PFSK-1 (cell line): ENCODE measurements around the gene VPS13D.

Experiments
- FOXP2 ChIP-seq: optimal IDR thresholded peaks from 2 replicates; pipeline ENCODE3; 2011; ENCODE audit warnings: borderline replicate concordance, control low read depth, inconsistent platforms; ENCODE audit not compliant: insufficient read depth; ENCODE audit errors: extremely low read length, extremely low read depth
- POLR2AphosphoS5 ChIP-seq: IDR thresholded peaks from 2 replicates; pipeline ENCODE4 v1.6.1; 2012; ENCODE audit warnings: low read depth, mild to moderate bottlenecking, control low read depth, low read length, moderate library complexity
- REST ChIP-seq, 2 experiments: IDR thresholded peaks; 2 replicates each; pipeline versions ENCODE4 v1.6.1 to v1.8.0; 2011 to 2012; ENCODE audit warnings: low read depth in 2 of 2, low read length in 2 of 2, control low read depth in 1 of 2, inconsistent platforms in 1 of 2, mild to moderate bottlenecking in 1 of 2, moderate library complexity in 1 of 2; ENCODE audit not compliant: insufficient read depth in 1 of 2
- SIN3A ChIP-seq: IDR thresholded peaks from 2 replicates; pipeline ENCODE4 v1.6.1; 2012; ENCODE audit warnings: mild to moderate bottlenecking, low read length, moderate library complexity, borderline replicate concordance; ENCODE audit not compliant: insufficient read depth
- TAF1 ChIP-seq: IDR thresholded peaks from 2 replicates; pipeline ENCODE4 v1.6.1; 2012; ENCODE audit warnings: low read length, control low read depth, borderline replicate concordance; ENCODE audit not compliant: insufficient read depth

The VPS13D gene

GRCh38 chr1:12370333-12370975 is 140.6 kb downstream of the VPS13D start:
- TF ChIP-seq SIN3A (no peak), REST (IDR thresholded peaks at IDR 0.05; ENCODE audit: insufficient read depth in 1 of 2, low read depth in 2 of 2, low read length in 2 of 2) (no peak), FOXP2 (no peak), TAF1 (no peak), POLR2AphosphoS5 (no peak)

DNA sequence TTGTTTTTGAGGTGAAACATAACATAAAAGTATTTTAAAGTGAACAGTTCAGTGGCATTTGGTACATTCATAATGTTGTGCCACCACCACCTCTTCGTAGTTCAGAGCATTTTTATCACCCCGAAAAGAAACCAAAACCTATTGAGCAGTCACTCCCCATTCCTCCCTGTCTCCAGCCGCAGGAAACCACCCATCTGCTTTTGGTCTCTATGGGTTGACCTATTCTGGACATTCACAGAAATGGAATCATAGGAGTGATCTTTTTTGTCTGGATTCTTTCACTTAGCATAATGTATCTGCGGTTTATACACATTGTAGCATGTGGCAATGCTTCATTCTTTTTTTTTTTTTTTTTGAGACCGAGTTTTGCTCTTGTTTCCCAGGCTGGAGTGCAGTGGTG is 141.2 kb downstream of the VPS13D start:
- no peak for TF ChIP-seq POLR2AphosphoS5
- no peak for TF ChIP-seq TAF1
- no peak for TF ChIP-seq REST (IDR thresholded peaks at IDR 0.05; ENCODE audit: insufficient read depth in 1 of 2, low read depth in 2 of 2, low read length in 2 of 2)
- no peak for TF ChIP-seq SIN3A
- no peak for TF ChIP-seq FOXP2

DNA sequence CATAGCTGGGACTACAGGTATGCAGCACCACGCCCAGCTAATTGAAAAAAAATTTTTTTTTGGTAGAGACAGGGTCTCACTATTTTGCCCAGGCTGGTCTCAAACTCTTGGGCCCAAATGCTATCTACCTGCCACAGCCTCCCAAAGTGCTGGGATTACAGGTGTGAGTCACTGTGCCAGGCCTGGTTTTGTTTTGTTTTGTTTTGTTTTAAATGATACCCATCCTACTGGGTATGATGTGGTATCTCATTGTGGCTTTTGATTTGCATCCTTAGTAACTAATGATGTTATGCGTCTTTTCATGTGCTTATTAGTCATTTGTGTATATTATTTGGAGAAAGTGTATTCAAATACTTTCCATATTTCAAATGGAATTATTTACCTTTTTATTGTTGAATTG is 142.3 kb downstream of the VPS13D start:
- TF ChIP-seq FOXP2 (no peak), SIN3A (no peak), TAF1 (no peak), REST (IDR thresholded peaks at IDR 0.05; ENCODE audit: insufficient read depth in 1 of 2, low read depth in 2 of 2, low read length in 2 of 2) (no peak), POLR2AphosphoS5 (no peak)

GRCh38 chr1:12372761-12373160 is 142.9 kb downstream of the VPS13D start:
- TF ChIP-seq POLR2AphosphoS5 (no peak), REST (IDR thresholded peaks at IDR 0.05; ENCODE audit: insufficient read depth in 1 of 2, low read depth in 2 of 2, low read length in 2 of 2) (no peak), FOXP2 (no peak), SIN3A (no peak), TAF1 (no peak)
